ENCODE data around the gene SPNS3. TPM values are rescaled to one million over a fixed set of nuclear protein-coding genes. Genes with fewer than 3 reads are reported as not detected.

The SPNS3 gene
- total RNA-seq, 4 donors from 2014 or later = 0.16 to 0.56 TPM; not detected in 2

DNA sequence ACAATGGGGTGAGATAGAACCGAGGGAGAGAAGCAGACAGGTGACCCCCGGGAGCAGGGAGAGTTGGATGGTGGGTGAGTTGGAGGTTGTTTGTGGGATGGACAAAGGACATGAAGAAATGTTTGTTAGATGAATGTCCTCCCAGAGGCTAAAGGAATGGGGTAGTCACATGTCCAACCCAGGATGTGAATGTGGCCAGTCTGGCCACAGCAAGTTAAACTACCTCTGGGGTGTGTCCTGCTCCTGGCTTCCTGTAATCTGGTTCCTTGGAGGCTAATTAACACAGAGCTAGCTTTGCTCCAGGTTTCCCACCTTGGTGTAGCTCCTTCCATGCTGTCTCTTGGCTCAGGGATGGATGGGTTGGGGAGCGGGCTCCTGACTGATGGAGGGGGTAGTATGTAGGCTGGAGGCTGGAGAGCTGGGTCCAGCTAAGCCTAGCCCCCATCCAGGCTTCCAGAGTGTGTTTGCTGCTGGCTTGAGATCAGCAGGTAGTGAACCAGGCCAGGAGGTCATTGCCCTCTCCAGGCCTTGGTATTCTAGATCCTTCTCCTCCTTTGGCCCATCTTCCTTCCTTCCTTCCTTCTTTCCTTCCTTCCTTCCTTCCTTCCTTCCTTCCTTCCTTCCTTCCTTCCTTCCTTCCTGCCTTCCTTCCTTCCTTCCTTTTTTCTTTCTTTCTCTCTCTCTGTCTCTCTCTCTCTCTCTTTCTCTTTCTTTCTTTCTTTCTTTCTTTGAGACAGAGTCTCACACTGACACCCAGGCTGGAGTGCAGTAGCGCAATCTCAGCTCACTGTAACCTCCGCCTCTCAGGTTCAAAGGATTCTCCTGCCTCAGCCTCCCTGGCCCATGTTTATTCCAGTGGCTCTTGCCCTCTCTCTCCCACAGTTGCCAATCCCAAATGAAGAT is 39.3 kb upstream of the SPNS3 start:
- no peak for DNase-seq (ENCODE audit: low spot score in 2 of 2)
- H3K4me3 ChIP-seq (ENCODE audit: low read depth, poor library complexity, severe bottlenecking) = no peak overlapping the region
- intact Hi-C loops (cut with DNase I; ENCODE audit: low total_unique reads) = no loop called here
- TF ChIP-seq POLR2A (IDR thresholded peaks at IDR 0.05) = no peak
- 62 to 79% methylated on average over 5 of the region's 5 CpGs for WGBS, 2 donors

DNA sequence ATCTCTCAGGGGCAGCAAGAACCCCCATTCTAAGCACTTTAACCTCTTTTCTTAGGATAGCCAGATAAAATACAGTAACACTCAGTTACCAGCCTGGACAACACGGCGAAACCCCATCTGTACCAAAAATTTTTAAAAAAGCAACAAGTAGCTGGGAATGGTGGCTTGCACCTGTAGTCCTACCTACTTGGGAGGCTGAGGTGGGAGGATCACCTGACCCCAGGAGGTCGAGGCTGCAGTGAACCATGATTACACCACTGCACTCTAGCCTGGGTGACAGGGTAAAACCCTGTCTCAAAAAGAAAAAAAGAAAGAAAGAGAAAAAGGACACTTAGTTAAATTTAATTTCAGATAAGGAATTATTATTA is 38.6 kb upstream of the SPNS3 start:
- no peak overlapping the region for H3K4me3 ChIP-seq (ENCODE audit: low read depth, poor library complexity, severe bottlenecking)
- 82 to 88% methylated on average over 3 of the region's 3 CpGs for WGBS, 2 donors
- intact Hi-C loops (cut with DNase I; ENCODE audit: low total_unique reads) = no loop called here
- no peak for TF ChIP-seq POLR2A (IDR thresholded peaks at IDR 0.05)
- TF ChIP-seq, protein P1, sequence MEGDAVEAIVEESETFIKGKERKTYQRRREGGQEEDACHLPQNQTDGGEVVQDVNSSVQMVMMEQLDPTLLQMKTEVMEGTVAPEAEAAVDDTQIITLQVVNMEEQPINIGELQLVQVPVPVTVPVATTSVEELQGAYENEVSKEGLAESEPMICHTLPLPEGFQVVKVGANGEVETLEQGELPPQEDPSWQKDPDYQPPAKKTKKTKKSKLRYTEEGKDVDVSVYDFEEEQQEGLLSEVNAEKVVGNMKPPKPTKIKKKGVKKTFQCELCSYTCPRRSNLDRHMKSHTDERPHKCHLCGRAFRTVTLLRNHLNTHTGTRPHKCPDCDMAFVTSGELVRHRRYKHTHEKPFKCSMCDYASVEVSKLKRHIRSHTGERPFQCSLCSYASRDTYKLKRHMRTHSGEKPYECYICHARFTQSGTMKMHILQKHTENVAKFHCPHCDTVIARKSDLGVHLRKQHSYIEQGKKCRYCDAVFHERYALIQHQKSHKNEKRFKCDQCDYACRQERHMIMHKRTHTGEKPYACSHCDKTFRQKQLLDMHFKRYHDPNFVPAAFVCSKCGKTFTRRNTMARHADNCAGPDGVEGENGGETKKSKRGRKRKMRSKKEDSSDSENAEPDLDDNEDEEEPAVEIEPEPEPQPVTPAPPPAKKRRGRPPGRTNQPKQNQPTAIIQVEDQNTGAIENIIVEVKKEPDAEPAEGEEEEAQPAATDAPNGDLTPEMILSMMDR (IDR thresholded peaks at IDR 0.05) = no peak
- DNase-seq (ENCODE audit: low spot score in 2 of 2) = no peak

DNA sequence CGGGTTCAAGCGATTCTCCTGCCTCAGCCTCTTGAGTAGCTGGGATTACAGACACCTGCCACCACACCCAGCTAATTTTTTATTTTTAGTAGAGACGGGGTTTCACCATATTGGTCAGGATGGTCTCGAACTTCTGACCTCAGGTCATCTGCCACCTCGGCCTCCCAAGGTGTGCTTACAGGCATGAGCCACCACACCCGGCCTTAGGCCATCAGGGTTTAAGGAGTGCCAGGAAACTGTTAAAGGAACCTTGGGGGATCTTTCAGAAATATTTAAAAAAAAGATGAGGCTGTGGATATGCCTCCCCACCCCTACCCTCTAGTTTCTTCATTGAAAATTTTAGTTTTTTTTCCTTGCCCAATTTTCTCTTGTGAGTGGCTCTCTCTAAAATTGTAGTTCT is 35.9 kb upstream of the SPNS3 start:
- intact Hi-C loops (cut with DNase I; ENCODE audit: low total_unique reads) = no loop called here
- no peak for DNase-seq (ENCODE audit: low spot score in 2 of 2)
- 88 to 89% methylated on average over 6 of the region's 6 CpGs for WGBS, 2 donors
- TF ChIP-seq, protein P1 (IDR thresholded peaks at IDR 0.05) = no peak
- TF ChIP-seq POLR2A (IDR thresholded peaks at IDR 0.05) = no peak
- no peak overlapping the region for H3K4me3 ChIP-seq (ENCODE audit: low read depth, poor library complexity, severe bottlenecking)

DNA sequence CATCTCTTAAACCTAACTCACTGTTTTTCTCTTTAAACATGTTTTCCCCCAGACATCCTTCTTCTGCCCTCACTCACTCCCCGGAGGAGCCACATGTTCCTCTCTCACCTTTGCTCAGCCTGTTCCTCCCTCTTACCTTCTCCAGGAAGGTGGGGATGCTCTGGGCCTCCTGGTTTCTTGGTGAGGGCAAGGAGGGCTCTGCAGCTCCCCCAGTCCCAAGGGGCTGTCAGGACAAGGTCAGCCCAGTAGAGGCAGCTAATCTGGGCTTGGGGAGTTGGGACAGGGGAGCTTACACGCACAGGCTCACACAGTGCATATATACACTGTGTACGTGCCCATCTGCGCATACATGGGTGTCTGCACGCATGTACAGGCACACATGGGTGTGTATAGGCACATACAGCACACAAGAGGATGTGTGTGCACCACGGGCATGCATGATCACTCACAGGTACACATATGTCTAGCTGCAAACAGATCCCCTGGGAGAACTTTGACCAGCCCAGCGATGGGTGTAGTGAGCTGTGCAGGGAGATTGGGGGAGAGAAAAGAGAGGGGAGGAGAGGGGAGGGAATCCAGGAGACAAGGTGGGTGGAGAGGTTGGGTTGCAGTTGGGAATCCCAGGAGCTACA is 28.6 kb upstream of the SPNS3 start:
- H3K4me3 ChIP-seq (ENCODE audit: low read depth, poor library complexity, severe bottlenecking) = no peak overlapping the region
- intact Hi-C loops (cut with DNase I; ENCODE audit: low total_unique reads) = no loop called here
- no peak for DNase-seq (ENCODE audit: low spot score in 2 of 2)
- 77 to 87% methylated on average over 7 of the region's 7 CpGs for WGBS, 2 donors
- no peak for TF ChIP-seq POLR2A (IDR thresholded peaks at IDR 0.05)
- TF ChIP-seq, protein P1 (IDR thresholded peaks at IDR 0.05) = no peak

DNA sequence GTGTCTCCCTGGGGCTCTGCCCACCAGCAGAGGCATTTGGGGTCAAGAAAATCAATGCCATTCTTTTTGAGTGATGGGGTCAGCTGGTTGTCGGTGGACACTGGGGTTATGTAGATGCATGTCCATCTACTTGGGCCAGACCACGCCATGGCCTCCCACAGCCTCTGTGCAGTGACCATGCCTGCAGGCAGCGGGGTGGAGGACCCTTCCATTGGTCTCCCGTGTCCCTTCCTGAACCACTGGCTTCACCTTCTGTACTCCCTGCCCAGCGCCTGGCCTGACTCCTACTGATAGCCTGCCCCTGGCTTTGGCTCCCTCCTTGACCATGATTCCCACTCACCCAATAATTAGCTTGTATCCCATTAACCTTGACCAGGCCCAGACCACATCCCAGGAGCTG is 28.0 kb upstream of the SPNS3 start:
- no peak overlapping the region for H3K4me3 ChIP-seq (ENCODE audit: low read depth, poor library complexity, severe bottlenecking)
- intact Hi-C loops (cut with DNase I; ENCODE audit: low total_unique reads) = no loop called here
- DNase-seq (ENCODE audit: low spot score in 2 of 2) = no peak
- no peak for TF ChIP-seq POLR2A (IDR thresholded peaks at IDR 0.05)
- TF ChIP-seq, protein P1 (IDR thresholded peaks at IDR 0.05) = no peak
- 91 to 94% methylated on average over 5 of the region's 5 CpGs for WGBS, 2 donors

DNA sequence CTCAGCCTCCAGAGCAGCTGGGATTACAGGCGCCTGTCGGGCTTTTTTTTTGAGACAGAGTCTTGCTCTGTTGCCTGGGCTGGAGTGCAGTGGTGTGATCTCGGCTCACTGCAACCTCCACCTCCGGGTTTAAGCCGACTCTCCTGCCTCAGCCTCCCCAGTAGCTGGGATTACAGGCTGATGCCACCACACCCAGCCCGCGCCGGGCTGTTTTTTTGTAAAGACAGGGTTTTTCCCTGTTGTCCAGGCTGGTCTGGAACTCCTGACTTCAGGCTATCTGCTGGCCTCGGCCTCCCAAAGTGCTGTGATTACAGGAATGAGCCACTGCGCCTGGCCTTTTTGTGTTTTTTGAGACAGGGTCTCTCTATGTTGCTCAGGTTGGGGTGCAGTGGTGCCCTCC is 27.4 kb upstream of the SPNS3 start:
- 91 to 92% methylated on average over 10 of the region's 10 CpGs for WGBS, 2 donors
- no peak overlapping the region for H3K4me3 ChIP-seq (ENCODE audit: low read depth, poor library complexity, severe bottlenecking)
- TF ChIP-seq, protein P1 (IDR thresholded peaks at IDR 0.05) = no peak
- TF ChIP-seq POLR2A (IDR thresholded peaks at IDR 0.05) = no peak
- intact Hi-C loops (cut with DNase I; ENCODE audit: low total_unique reads) = no loop called here
- DNase-seq (ENCODE audit: low spot score in 2 of 2) = no peak

Data from lower leg skin (tissue), 4 donors.